Measurements from ENCODE around the gene KLK3.

The KLK3 gene

DNA sequence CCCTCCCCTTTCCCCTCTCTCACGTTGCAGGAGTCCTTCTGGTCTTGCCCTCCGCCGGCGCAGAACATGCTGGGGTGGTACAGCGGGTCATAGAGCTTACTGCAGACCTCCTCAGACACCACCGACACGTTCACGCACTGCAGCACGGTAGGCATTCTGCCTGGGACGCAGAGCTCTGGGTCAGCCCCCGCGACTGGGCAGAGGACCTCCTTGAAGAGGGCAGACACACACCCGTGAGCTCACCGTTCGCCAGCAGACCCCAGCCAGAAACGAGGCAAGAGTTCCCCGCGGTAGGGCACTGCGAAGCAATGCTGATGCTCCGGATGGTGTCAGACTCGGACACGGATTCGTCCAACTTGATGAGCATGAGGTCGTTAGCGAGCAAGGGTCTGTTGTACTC is 53.6 kb downstream of the KLK3 start:
- DNase-seq = no peak

DNA sequence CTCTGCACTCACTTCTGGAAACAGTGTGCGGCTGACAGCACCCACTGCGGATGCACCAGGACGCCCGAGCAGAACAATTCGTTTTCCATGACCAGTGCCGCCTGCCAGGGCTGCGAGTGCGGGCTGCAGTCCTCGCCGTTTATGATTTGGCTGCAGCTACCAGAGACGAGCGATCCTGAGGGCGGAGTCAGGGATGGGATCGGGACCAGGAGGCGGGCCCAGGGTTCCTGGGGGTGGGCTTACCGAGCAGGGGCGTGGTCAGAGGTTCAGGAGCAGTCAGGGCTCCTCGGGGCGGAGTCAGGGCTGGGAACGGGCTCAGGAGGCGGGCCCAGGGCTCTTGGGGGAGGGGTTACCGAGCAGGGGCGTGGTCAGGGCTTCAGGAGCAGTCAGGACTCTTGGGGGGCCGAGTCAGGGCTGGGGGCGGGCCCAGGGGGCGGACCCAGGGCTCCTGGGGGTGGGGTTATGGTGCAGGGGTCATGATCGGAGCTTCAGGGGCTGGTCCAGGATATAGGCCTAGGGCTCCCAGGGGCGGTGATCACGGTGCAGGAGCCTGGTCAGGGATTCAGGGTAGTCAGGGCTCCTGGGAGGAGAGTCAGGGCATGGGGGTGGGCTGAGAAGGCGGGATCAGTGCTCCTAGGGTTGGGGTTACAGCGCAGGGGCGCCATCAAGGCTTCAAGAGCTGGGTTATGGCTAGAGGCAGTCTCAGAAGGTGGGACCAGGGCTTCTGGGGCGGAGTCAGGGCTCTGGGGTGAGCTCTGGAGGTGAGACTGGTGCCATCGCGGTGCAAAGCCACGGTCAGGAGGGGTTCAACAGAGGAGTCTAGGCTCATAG is 54.7 kb downstream of the KLK3 start:
- DNase-seq = no peak
